ENCODE results near the gene LINGO3.

LINGO3 gene

DNA sequence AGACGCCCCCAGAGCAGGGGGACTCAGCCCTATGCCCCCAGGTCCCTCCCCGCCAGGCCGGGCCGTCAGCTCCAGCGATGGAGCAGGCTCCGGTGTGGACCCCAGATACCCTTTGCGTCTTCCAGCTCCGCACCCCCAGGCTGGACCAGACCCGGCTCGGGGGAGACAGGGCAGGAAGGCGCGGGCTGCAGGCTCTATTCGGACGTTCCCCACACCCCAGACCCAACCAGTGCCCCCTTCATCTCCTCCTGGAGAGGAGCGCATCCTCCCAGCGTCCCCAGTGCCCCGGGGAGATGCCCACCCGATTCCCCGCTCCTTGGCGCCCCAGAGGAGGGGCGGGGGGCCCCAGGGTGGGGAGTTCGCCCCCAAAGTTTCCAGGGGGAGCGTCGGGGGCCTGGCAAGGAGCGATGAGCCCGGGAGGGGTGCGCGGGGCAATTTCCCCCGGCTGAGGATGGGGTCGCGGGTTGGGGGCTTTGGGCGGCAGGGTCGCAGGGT, 389 bp downstream of the LINGO3 start:
- in situ Hi-C loops (cut with HindIII; ENCODE audit: low sequenced_read_pairs), result no loop called here

DNA sequence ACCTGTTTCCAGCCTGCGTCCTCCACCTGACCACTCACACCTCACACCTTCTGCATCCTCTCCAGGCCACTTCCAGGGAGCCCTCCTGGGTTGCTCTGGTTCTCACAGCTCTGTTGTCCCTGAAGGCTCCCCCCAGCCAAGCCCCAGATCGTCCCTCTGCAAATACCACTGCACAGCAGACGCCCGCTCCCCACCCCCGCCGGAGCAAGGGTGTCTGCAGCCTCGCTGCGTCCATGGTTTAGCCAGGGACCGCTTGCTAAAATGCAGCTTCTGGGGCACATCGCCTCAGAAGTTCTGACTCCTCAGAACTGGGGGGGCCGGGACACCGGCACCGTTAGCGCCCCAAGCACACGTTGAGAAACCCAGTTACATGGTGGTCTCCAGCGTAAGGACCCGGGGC, 983 bp downstream of the LINGO3 start:
- in situ Hi-C loops (cut with HindIII; ENCODE audit: low sequenced_read_pairs), result no loop called here

DNA sequence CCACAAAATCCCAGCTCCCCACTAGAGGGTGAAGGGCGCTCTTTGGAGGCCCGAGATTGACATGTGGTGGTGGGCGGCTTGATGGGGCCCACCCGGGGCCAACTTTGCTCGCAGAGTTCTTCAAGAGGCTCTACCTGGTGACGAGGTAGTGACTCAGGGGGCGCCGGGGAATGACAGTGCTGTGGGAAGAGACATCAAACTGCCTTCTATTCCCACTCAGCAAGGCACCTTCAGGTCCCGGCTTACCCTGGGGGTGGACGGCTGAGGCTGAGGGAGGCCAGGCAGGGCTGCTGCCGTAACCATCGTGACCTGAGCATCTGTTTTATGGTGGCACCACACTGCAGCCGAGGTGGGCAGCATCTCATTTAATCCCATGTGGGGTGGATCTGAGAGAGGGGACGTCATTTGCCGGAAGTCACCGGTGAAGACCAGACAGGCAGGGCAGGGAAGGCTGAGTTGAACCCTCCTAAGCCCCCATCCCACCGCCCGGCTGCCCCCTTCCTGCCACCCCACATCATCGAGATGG, 1.6 kb downstream of the LINGO3 start:
- in situ Hi-C loops (cut with HindIII; ENCODE audit: low sequenced_read_pairs), result no loop called here

DNA sequence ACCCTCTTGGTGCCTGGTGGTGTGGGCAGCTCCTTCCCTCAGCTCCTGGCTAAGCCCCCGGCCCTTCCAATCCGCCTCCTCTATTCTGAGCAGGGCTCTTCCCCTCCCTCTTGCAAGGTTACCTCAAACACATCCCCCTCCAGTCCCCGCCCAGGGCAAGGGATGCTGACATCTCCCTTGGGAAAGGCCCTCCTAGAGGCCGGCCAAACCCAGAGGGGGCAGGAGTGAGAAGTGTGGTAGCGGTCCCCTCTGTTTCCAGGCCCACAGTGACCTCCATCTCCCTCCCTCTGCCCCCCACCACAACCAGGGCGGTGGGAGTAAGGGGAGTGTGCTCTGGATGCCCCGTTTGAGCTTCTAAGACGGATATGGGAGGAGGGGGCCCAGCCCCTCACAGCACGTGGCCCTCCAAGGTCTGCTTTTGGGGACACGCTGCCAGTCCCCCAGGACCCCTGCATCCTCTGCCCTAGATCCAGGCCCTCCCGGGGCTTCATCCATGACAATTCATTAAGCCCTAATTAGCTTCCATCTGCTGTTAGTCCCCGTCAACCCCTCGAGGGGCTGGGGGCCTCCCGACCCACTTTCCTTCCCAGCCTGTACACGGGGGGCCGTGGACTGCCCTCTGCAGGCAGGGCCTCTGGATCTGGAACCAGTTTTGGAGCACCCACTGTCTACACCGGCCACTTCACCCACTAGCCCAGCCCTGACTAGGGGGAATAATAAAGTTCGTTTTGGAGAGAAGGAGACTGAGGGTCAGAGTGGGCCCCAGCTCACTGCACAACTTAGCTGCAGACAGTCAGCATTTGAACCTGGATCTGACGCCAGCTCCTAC, 2.3 kb downstream of the LINGO3 start:
- in situ Hi-C loops (cut with HindIII; ENCODE audit: low sequenced_read_pairs), result no loop called here

DNA sequence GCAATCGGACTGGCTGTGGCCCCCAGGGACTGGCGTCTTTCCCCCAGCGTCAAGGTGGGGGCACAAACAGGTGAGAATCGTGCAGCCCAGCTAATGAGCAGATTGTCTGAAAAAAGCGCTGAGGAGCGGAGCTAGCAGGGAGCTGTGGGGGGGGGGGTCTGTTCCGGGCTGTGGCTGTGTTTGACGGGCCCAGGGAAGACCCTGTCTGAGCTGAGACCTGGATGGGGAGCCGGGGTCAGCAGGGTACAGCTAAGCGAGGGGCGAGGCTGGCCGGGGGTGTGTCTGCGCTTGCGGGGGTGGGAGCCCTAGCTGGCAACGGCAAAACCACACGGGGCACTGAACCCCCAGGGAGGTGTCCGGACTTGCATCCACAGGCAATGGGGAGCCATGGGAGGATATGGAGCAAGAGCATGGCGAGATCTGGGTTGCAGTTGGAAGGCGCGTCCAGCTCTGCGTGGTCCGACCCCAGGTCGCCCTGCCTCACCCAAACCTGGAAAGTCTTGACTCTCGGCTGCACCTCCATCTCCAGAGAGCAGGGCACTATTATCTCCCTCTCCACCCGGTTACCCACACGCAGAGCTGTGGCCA, 4.6 kb downstream of the LINGO3 start:
- in situ Hi-C loops (cut with HindIII; ENCODE audit: low sequenced_read_pairs), result no loop called here

DNA sequence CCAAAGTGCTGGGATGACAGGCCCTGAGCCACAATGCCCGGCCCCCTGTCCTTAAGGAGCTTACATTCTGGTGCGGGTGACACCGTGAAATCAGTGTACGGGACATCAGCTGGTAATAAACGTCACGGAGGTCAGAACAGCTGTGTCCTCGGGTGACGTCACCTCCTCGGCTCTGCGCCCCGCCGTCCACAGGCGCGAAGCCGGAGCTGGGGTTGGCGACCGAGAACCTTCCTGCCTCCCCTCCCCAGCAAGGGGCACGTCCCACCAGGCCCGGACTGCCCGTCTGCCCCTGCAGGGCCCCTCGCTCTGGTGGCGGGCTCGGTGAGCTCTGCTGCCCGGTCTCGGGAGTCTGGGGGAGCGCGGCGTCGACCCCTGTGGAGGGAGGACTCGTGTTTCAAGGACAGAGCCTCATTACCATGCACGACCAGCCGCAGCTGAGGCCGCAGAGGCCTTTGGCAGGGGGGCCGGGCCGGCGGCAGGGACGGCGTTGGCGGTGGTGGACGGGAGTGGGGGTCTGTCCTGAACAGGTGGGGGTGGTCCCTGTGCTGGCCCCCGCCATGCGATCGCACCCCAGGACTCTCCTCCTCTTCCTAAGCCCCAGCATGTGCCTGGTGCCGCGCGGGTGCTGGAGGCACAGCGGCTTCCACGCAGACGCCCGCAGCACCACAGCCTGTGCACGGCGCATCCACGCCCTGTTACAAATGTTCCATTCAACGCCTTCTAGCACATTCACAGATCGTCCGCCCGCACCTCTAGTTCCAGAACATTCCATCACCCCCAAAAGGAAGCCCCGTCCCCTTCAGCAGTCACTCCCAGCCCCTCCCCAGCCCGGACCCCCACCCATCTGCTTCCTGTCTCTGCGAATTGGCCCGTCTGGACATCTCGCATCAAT, 5.4 kb downstream of the LINGO3 start:
- in situ Hi-C loops (cut with HindIII; ENCODE audit: low sequenced_read_pairs), result no loop called here

DNA sequence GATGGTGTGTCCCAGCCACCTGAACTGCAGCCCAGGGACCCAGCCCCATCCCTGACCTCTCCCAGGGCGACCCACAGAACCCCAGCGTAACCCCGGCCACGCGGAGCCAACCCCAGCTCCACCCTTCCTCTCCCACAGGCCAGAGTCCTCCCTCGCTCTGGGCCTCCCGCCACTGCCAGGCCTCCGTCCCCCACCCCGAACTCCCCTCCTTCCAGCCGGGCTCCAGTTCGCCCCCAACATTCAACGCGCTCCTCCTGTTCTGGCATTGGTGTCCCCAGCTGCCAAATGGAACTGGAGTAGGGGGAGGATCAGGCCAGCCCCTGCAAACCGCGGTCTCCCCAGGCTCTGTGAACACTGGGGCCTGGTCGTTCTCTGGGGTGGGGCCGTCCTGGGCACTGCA, 7.4 kb downstream of the LINGO3 start:
- in situ Hi-C loops (cut with HindIII; ENCODE audit: low sequenced_read_pairs), result no loop called here

DNA sequence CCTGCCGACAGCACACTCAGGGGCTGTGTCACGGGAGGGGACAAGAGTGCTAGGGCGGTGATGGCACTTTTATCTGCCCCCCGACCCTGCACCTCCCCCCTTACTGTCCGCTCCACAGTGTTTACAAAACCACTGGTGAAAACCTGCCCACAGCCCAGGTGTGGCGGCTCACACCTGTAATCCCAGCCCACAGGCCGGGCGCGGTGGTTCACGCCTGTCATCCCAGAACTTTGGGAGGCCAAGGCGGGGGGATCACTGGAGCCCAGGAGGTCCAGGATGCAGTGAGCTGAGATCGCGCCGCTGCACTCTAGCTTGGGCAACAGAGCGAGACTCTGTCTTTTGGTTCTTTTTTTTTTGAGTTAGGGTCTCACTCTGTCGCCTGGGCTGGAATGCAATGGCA, 11.8 kb downstream of the LINGO3 start:
- in situ Hi-C loops (cut with HindIII; ENCODE audit: low sequenced_read_pairs), result no loop called here

DNA sequence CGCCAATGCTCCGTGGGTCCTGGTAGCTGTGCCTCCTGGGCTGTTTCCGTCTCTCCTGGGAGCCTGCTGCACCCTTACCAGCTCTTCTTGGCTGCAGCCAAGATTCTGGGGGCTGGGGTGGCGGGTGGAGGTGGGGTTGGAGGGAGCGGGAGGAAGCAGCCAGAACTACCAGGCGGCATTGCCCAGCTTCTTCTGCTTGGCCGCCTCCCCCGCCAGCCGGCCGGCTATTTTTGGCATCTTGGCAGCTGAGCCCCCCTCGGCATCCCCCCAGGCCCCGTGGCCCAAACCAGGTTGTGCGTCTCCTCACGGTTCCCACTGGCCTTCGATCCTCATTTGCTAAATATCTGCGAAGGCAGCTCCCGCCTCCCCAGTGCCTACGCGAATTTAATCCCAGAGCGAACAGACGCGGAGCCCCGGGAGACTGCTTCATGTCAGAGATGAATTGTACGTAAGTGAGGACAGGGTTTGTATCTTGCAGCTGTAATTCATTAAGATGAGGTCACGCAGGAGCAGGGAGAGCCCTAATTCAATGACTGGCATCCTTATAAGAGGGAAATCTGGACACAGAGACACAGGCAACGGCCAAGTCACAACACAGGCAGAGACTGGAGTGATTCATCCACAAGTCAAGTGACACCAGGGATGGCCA, 13.1 kb downstream of the LINGO3 start:
- in situ Hi-C loops (cut with HindIII; ENCODE audit: low sequenced_read_pairs), result no loop called here

DNA sequence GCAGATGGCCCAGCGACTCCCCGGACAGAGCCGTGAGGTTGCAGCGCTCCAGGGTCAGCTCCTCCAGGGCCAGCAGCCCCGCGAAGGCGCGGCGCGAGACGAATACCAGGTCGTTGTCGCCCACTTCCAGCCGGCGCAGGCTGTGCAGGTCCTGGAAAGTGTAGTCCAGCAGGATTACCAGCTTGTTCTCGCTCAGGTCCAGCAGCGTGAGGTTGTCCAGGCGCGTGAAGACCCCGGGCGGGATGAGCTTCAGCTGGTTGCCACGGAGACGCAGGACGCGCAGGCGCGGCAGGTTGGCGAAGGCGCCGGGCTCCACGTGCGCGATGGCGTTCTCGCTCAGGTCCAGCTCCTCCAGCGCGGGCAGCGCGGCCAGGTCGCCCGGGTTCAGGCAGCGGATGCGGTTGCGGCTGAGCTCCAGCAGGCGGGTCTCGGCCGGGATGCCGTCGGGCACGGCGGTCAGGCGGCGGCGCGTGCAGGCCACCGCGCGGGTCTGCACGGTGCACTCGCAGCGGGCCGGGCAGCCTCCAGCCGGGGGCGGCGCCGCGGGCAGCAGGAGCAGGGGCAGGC, 16.7 kb downstream of the LINGO3 start:
- in situ Hi-C loops (cut with HindIII; ENCODE audit: low sequenced_read_pairs), result no loop called here

DNA sequence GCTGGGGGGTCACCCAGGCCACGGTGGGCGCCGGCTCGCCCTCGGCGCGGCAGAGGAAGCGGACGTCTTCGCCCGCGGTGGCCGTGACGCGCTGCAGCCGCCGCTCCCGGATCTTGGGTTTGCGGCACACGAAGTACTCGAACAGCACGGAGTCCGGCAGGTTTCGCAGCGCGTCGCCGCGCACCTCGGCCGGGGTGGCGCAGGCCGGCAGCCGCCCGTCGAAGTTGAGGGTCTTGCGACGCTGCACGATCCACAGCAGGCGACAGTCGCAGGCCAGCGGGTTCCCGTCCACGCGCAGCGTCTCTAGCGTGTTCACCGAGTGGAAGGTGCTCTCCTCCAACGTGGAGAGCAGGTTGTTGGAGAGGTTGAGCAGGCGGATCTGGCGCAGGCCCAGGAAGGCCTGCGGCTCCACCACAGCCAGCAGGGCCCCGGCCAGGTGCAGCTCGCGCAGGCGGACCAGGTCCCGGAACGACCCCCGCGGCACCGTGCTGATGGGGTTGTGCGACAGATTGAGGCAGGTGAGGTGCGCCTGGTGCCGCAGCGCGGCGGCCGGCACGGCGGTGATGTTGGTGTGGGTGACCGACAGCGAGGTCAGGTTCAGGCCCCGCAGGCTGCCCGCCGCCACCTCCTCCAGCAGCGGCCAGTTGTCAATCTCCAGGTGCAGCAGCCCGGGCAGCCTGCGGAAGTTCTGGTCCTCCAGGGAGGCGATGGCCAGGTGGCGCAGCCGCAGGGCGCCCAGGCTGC, 17.3 kb downstream of the LINGO3 start:
- in situ Hi-C loops (cut with HindIII; ENCODE audit: low sequenced_read_pairs), result no loop called here

DNA sequence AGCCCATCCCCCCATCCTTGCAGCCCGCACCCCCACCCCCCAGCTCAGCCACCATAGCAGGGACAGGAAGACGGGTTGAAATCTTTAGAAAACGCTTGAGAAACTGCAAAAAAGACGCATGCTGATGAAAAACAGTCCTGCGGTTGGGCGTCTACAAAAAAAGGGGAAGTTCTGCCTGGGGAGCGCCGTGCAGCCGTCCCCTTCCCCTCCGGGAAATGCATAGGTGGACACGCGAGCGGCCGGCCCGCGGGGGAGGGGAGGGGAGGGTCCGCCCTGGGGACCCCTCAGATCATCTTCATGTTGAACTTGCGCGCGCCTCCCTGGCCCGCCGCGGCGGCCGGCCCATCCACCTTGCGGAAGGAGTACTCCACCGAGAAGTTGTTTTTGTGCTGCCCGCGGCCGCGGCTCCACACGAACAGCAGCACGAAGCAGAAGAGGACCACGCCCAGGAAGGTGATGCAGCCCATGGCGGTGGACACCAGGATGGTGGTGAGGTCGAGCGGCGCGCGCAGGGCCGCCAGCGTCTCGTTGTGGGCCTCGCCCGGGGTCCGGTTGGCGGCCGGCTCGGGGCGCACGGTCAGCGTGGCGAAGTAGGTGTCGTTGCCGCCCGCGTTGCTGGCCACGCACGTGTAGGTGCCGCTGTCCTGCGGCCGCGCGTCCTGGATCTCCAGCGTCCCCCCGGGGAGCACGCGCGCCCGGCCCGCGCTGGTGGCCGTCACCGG, 18.1 kb downstream of the LINGO3 start:
- in situ Hi-C loops (cut with HindIII; ENCODE audit: low sequenced_read_pairs), result no loop called here

DNA sequence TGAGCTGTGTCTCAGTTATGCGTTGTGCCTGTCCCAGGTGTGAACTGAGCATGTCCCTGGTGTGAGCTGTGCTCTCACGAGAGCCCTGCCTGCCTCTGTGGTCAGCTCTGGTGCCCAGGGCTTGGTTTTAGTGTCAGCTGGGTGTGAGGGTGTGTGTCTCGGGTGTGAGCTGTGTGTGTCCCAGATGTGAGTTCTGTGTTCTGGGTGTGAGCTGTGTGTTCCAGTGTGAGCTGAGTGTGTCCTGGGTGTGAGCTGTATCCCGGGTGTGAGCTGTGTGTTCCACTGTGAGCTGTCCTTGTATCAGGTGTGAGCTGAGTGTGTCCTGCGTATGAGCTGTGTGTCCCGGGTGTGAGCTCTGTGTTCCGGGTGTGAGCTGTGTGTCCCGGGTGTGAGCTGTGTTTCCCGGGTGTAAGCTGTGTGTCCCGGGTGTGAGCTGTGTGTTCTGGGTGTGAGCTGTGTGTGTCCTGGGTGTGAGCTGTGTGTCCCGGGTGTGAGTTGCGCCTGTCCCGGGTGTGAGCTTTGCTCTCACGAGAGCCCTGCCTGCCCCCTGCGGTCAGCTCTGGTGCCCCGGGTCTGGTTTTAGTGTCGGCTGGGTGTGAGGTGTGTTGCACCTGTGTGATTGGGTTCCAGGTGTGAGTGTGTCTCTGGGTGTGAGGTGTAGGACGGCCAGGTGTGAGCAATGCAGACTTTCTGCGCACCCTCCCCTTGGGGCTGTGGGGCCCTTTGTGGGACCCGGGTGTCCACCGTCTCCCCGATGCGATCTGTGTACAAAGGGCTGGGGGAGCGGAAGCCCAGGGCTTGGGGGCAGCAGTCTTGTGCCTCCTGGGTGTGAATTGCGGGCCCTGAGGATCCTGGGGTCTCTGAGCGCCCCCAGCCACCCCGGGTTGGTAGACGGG, 18.9 kb downstream of the LINGO3 start:
- in situ Hi-C loops (cut with HindIII; ENCODE audit: low sequenced_read_pairs), result no loop called here

DNA sequence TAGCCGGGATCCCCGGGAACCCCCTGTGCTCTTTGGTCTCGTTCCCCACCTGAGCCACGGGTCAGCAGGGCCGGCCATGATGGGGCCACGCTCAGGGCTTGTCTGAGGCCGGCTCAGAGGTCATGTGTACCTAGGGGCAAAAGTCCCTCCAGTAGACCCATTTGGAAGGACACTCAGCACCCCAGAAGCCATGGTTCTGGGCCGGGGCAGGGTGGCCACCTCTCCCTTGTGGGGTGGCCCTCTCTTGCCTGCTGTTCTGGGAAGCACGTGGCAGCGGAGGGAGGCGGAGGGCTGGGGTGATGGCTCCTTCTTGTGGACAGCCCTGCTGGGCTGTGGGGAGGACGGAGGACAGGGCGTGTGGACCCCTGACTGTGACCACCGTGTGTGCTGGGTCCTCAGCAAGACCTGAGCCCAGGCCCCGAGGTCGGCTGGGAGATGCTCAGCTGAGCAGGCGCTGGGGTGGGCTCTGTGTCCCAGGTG, 19.6 kb downstream of the LINGO3 start:
- in situ Hi-C loops (cut with HindIII; ENCODE audit: low sequenced_read_pairs), result no loop called here

DNA sequence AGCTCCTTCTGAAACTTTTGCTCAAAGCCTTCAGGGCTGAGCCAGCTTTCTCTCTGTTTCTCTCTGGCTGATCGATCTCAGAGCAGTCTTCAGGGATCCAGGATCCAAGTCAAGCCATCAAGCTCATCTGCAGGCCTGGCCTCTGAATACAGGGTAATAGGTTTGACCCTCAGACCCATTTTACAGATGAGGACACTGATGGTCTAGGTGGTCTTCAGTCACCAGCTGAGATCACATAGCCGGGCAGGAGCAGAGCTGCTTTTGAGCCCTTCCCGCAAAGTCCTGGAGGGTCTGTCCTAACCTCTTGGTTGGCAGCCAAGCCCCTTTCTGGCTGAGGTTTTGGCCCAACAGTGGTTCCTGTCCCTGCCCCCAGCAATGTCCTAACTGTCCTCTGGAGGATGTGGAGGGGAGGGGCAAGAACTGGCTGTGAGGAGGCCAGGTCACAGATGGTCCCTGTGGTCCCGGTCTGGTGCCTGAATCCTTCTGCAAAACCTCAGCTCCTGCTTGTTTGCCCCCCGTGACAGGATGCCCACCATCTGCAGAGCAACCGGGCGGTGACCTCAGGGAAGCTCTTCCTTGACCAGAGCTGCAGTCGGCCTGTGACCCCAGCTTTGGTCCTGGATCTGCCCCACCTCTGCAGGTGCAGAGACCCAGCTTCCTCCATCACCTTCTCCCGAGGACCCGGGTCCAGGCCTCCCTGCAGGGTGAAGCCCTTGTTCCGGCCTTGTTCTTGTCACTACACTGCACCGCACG, 20.2 kb downstream of the LINGO3 start:
- in situ Hi-C loops (cut with HindIII; ENCODE audit: low sequenced_read_pairs), result no loop called here

DNA sequence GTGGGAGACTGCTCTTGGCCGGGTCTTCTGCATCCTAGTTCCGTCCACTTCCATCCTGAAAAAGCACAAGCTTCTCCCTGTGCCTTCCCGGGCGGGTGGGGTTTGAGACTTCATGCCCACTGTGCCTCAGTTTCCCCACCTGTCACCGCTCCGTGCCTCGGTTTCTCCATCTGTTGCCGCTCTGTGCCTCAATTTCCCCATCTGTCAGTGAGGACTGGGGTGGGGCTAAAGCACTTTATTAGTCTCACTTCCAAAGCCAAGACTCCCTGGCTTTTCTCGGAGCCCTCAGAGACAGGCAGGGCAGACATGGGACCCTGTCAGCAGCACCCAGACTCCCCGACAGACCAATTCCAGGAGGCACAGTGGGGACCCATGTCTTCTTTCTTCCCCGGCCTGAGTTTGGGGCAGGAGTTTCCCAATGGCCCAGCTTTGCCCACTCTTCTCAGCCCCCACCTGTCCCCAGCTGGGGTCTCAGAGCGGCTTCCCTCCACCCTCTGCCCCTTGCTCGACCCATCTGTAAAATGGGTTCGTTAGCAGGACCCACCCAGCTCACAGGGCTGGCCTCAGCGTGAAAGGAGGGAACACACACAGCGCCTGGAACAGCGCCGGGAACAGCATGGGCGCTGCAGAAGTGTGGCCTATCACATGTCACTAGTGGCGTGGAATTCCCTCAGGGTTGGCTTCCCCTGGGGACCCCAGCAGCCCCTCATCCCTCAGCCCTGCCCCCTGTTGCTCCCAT, 21.4 kb downstream of the LINGO3 start:
- in situ Hi-C loops (cut with HindIII; ENCODE audit: low sequenced_read_pairs), result no loop called here

All from DLD1 (cell line).